NCI-H2171 (cell line): Measurements from ENCODE around the gene DDX6.

ENCODE experiments used
- DNase-seq: peaks from one replicate; lab custom pipeline; 2025; lab: John Stamatoyannopoulos, UW

Gene DDX6

GRCh38 chr11:118699506-118700220 lies 91.3 kb downstream of the DDX6 start:
- DNase-seq = no peak
